Liver (tissue), 9 donors: Measurements from ENCODE around the gene USP37. TPM values are rescaled to one million over a fixed set of nuclear protein-coding genes. Genes with fewer than 3 reads are reported as not detected.

Experiments used
- DNase-seq: peaks from one replicate; pipeline ENCODE4 v3.0.0-alpha.2; 2017; ENCODE audit warnings: low spot score
- H3K27ac ChIP-seq, 2 donors: one replicate each; pipeline ENCODE4 v1.7.0; 2013; ENCODE audit warnings: inconsistent platforms in 2 of 2, low read length in 2 of 2, control low read depth in 1 of 2, low read depth in 1 of 2, mild to moderate bottlenecking in 1 of 2
- H3K27me3 ChIP-seq, 4 donors: one replicate each; pipeline versions ENCODE4 v1.6.1 to v1.7.0; 2013; ENCODE audit warnings: low read length in 3 of 4, inconsistent platforms in 1 of 4, mild to moderate bottlenecking in 1 of 4, moderate library complexity in 1 of 4; ENCODE audit not compliant: control insufficient read depth in 4 of 4, insufficient read depth in 4 of 4
- H3K36me3 ChIP-seq, 4 donors: one replicate each; pipeline versions ENCODE4 v1.6.1 to v1.7.0; 2013; ENCODE audit warnings: low read length in 3 of 4, mild to moderate bottlenecking in 3 of 4, low read depth in 1 of 4, moderate library complexity in 1 of 4; ENCODE audit not compliant: control insufficient read depth in 4 of 4, insufficient read depth in 3 of 4
- H3K4me1 ChIP-seq, 4 donors: one replicate each; pipeline versions ENCODE4 v1.6.1 to v1.7.0; 2013; ENCODE audit warnings: low read length in 3 of 4, mild to moderate bottlenecking in 3 of 4, moderate library complexity in 1 of 4; ENCODE audit not compliant: control insufficient read depth in 4 of 4, insufficient read depth in 4 of 4
- H3K4me3 ChIP-seq, 3 donors: one replicate each; pipeline versions ENCODE4 v1.6.1 to v1.7.0; 2013; ENCODE audit warnings: low read length in 3 of 3, control low read depth in 1 of 3, low read depth in 1 of 3, mild to moderate bottlenecking in 1 of 3
- H3K9ac ChIP-seq, 2 donors: one replicate each; pipeline ENCODE4 v1.7.0; 2013; ENCODE audit warnings: low read length in 2 of 2, mild to moderate bottlenecking in 2 of 2, moderate library complexity in 2 of 2, control low read depth in 1 of 2, low read depth in 1 of 2
- H3K9me3 ChIP-seq, 4 donors: one replicate each; pipeline versions ENCODE4 v1.6.1 to v1.7.0; 2013; ENCODE audit warnings: low read length in 3 of 4; ENCODE audit not compliant: control insufficient read depth in 4 of 4
- ATF3 ChIP-seq: IDR thresholded peaks from 2 replicates; pipeline ENCODE4 v1.6.1; 2016; ENCODE audit warnings: antibody characterized with exemption
- CTCF ChIP-seq: fragments of 150-350 bp; IDR thresholded peaks from 2 replicates; pipeline ENCODE4 v1.5.1; 2017; ENCODE audit warnings: improper control_type of control experiment, low read depth, low read length; ENCODE audit not compliant: missing input control
- EGR1 ChIP-seq, 2 donors: IDR thresholded peaks; 2 replicates each; pipeline ENCODE4 v1.6.1; 2016 to 2018; ENCODE audit warnings: antibody characterized with exemption in 2 of 2, low read depth in 2 of 2
- FOXA1 ChIP-seq: IDR thresholded peaks from 2 replicates; pipeline ENCODE4 v1.6.1; 2016; ENCODE audit warnings: antibody characterized with exemption
- GABPA ChIP-seq, 2 donors: IDR thresholded peaks in 1 of 2; conservative IDR thresholded peaks in 1 of 2; 2 replicates each; pipeline ENCODE4 v1.6.1; 2016; ENCODE audit warnings: antibody characterized with exemption in 2 of 2, mild to moderate bottlenecking in 1 of 2, moderate library complexity in 1 of 2
- HNF4G ChIP-seq: IDR thresholded peaks from 2 replicates; pipeline ENCODE4 v1.6.1; 2016; ENCODE audit warnings: antibody characterized with exemption
- JUND ChIP-seq, 2 donors: IDR thresholded peaks; 2 replicates each; pipeline ENCODE4 v1.6.1; 2016; ENCODE audit warnings: antibody characterized with exemption in 2 of 2
- MAX ChIP-seq: IDR thresholded peaks from 2 replicates; pipeline ENCODE4 v1.6.1; 2016; ENCODE audit warnings: antibody characterized with exemption
- NR2F2 ChIP-seq: IDR thresholded peaks from 2 replicates; pipeline ENCODE4 v1.6.1; 2016; ENCODE audit warnings: antibody characterized with exemption
- RAD21 ChIP-seq, 2 donors: IDR thresholded peaks; 2 replicates each; pipeline ENCODE4 v1.6.1; 2016; ENCODE audit warnings: antibody characterized with exemption in 2 of 2, mild to moderate bottlenecking in 2 of 2
- REST ChIP-seq: IDR thresholded peaks from 2 replicates; pipeline ENCODE4 v1.6.1; 2016; ENCODE audit warnings: antibody characterized with exemption, mild to moderate bottlenecking
- RXRA ChIP-seq, 2 donors: IDR thresholded peaks; 2 replicates each; pipeline ENCODE4 v1.6.1; 2017 to 2018; ENCODE audit warnings: antibody characterized with exemption in 2 of 2, mild to moderate bottlenecking in 1 of 2
- SP1 ChIP-seq: IDR thresholded peaks from 2 replicates; pipeline ENCODE4 v1.6.1; 2018; ENCODE audit warnings: antibody characterized with exemption, mild to moderate bottlenecking
- TAF1 ChIP-seq: conservative IDR thresholded peaks from 2 replicates; pipeline ENCODE4 v1.6.1; 2016; ENCODE audit warnings: antibody characterized with exemption, mild to moderate bottlenecking
- YY1 ChIP-seq: IDR thresholded peaks from 2 replicates; pipeline ENCODE4 v1.6.1; 2016; ENCODE audit warnings: antibody characterized with exemption, mild to moderate bottlenecking
- ZBTB33 ChIP-seq: IDR thresholded peaks from 2 replicates; pipeline ENCODE4 v1.6.1; 2016; ENCODE audit warnings: antibody characterized with exemption
- WGBS: extraction: QIAGEN DNeasy Blood & Tissue Kit; methylation state at CpG from one replicate; pipeline ENCODE4 v1.1.7; 2013; 5-methylcytosine and 5-hydroxymethylcytosine counted together
- polyA plus RNA-seq, 2 donors: library from polyadenylated mRNA; stranded (reverse) in 1 of 2; unstranded in 1 of 2; fragments of 200-250 nt in 1 of 2; fragments of >200 nt in 1 of 2; fragmentation: Nextera tagmentation in 1 of 2; extraction: Ambion mirVana in 1 of 2; gene quantifications; one replicate each; pipeline versions ENCODE4 v1.2.1 to v1.2.3, GENCODE V29; 2013 to 2015
- total RNA-seq, 2 donors: library from RNA; depleted of rRNA; stranded (reverse); fragments of >200 nt; gene quantifications; one replicate each; pipeline ENCODE4 v1.2.3, GENCODE V29; 2014
- donor health status: healthy.
- donor health status: healthy.
- donor health status: healthy.
- donor health status: healthy.
- donor health status: healthy.

Gene USP37
- total and polyA plus RNA-seq, 4 donors: 1.4 to 10.9 (median 4.7) TPM

GRCh38 chr2:218505754-218506371 lies 62.3 kb downstream of the USP37 start:
- Histone ChIP-seq H3K36me3 (peaks cover 3 to 10% (median 5%) of the 10 kb centered on the region in 4 donors), H3K4me3 (no peak overlapping the region), H3K4me1 (no peaks in the 10 kb centered on the region), H3K9ac (no peak overlapping the region), H3K27ac (no peak overlapping the region), H3K27me3 (no peaks in the 10 kb centered on the region), H3K9me3 (no peaks in the 10 kb centered on the region)
- WGBS: 98% methylated on average over 6 of the region's 6 CpGs
- no peak for TF ChIP-seq ZBTB33
- DNase-seq: no peak

- H3K4me1 ChIP-seq: no peaks in the 10 kb centered on the region
- no peaks in the 10 kb centered on the region for H3K9me3 ChIP-seq
- H3K36me3 ChIP-seq: peaks cover 7 to 16% (median 10%) of the 10 kb centered on the region in 4 donors
- H3K27me3 ChIP-seq: no peaks in the 10 kb centered on the region
- H3K4me3 ChIP-seq: no peak overlapping the region
- 66% methylated on average over 2 of the region's 2 CpGs for WGBS
- no peak for DNase-seq
- TF ChIP-seq ATF3 (no peak), RAD21 (IDR thresholded peaks at IDR 0.05) (no peak), GABPA (IDR thresholded peaks at IDR 0.05 in 1 of 2, conservative IDR thresholded peaks at IDR 0.05 in 1 of 2) (no peak), EGR1 (IDR thresholded peaks at IDR 0.05; ENCODE audit: low read depth in 2 of 2) (no peak)
- H3K9ac ChIP-seq: no peak overlapping the region
- H3K27ac ChIP-seq: no peak overlapping the region
Measured at GRCh38 chr2:218501665-218502064, 66.5 kb downstream of the USP37 start.

- Histone ChIP-seq H3K9me3 (no peaks in the 10 kb centered on the region), H3K4me1 (no peaks in the 10 kb centered on the region), H3K27me3 (no peaks in the 10 kb centered on the region), H3K36me3 (peaks cover 9 to 21% (median 15%) of the 10 kb centered on the region in 4 donors), H3K9ac (no peak overlapping the region), H3K27ac (no peak overlapping the region), H3K4me3 (no peak overlapping the region)
- no peak for TF ChIP-seq GABPA (IDR thresholded peaks at IDR 0.05 in 1 of 2, conservative IDR thresholded peaks at IDR 0.05 in 1 of 2)
- TF ChIP-seq ATF3: no peak
- no peak for TF ChIP-seq RXRA (IDR thresholded peaks at IDR 0.05)
- no peak for TF ChIP-seq HNF4G
- TF ChIP-seq CTCF: no peak
- no peak for TF ChIP-seq EGR1 (IDR thresholded peaks at IDR 0.05; ENCODE audit: low read depth in 2 of 2)
- TF ChIP-seq FOXA1: no peak
- no peak for TF ChIP-seq NR2F2
- TF ChIP-seq RAD21 (IDR thresholded peaks at IDR 0.05): no peak
- no peak for TF ChIP-seq ZBTB33
- TF ChIP-seq MAX: no peak
- no peak for TF ChIP-seq TAF1
- no peak for TF ChIP-seq REST
- no peak for TF ChIP-seq SP1
- TF ChIP-seq YY1: no peak
- TF ChIP-seq JUND (IDR thresholded peaks at IDR 0.05): no peak
- 96% methylated on average over 10 of the region's 10 CpGs for WGBS
- DNase-seq: no peak
Measured at GRCh38 chr2:218500501-218501060, 67.6 kb downstream of the USP37 start.
